RKO (cell line): Measurements from ENCODE around the gene CFD.
"Not testable (repeated sequence)": the region's sequence is repeated elsewhere in the genome, so short reads cannot be mapped to it uniquely, and the experiment has no call there.

Source experiments
- DNase-seq: peaks from one replicate; pipeline ENCODE4 v3.0.0-alpha.2; 2016; ENCODE audit warnings: low spot score

The CFD gene

DNA sequence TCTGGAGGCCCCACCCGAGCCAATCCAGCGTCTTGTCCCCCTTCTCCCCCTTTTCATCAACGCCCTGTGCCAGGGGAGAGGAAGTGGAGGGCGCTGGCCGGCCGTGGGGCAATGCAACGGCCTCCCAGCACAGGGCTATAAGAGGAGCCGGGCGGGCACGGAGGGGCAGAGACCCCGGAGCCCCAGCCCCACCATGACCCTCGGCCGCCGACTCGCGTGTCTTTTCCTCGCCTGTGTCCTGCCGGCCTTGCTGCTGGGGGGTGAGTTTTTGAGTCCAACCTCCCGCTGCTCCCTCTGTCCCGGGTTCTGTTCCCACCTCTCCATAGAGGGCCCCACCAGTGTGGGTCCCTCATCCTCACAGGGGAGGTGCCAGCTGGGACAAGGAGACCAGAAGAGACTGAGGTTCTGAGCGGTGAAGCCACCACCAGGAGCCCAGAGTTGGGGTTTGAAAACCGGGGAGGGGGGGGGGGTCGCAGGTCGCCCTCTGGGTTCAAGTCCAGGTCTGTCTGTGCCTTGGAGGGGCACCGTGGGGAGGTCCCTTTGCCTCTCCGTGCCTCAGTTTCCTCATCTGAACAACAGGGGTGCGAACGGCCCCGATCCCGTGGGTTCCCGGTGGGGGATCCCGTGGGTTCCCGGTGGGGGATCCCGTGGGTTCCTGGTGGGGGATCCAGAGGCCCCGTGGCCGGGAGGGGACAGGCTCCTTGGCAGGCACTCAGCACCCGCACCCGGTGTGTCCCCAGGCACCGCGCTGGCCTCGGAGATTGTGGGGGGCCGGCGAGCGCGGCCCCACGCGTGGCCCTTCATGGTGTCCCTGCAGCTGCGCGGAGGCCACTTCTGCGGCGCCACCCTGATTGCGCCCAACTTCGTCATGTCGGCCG lies 7.1 kb upstream of the CFD start, which contains the start of gene ELANE:
TSS of gene ELANE (plus strand) at position 168 of the 878 bp plus-strand sequence. CDS start at position 194, 26 bp downstream.
- DNase-seq: no peak

GRCh38 chr19:853014-853585 lies 6.4 kb upstream of the CFD start:
- no peak for DNase-seq

DNA sequence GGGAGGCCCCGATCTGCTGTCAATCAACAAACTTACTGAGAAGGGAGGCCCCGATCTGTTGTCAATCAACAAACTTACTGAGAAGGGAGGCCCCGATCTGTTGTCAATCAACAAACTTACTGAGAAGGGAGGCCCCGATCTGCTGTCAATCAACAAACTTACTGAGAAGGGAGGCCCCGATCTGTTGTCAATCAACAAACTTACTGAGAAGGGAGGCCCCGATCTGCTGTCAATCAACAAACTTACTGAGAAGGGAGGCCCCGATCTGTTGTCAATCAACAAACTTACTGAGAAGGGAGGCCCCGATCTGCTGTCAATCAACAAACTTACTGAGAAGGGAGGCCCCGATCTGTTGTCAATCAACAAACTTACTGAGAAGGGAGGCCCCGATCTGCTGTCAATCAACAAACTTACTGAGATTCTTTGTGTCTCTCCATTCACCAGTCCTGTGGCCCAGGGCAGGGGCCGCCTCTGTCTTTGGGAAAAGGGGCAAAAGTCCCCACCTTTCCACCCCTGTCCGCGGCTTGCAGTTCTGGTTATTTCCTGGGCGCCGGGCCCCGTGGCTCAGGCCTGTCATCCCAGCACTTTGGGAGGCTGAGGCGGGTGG lies 5.7 kb upstream of the CFD start:
- not testable (repeated sequence) for DNase-seq

DNA sequence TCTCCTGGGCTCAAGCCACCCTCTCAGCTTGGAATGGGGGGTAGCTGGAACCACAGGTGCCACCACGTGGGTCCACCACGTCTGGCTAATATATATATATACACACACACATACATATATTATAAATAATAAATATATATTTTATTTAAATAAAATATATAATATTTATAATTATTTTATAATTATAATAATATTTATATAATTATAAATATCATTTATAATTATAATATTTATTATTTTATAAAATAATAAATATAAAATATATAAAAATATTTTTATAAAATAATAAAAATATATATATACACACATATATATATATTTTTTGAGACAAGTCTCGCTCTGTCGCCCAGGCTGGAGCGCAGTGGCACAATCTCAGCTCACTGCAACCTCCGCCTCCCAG lies 4.9 kb upstream of the CFD start:
- DNase-seq: no peak

GRCh38 chr19:855142-855541 lies 4.3 kb upstream of the CFD start:
- no peak for DNase-seq

DNA sequence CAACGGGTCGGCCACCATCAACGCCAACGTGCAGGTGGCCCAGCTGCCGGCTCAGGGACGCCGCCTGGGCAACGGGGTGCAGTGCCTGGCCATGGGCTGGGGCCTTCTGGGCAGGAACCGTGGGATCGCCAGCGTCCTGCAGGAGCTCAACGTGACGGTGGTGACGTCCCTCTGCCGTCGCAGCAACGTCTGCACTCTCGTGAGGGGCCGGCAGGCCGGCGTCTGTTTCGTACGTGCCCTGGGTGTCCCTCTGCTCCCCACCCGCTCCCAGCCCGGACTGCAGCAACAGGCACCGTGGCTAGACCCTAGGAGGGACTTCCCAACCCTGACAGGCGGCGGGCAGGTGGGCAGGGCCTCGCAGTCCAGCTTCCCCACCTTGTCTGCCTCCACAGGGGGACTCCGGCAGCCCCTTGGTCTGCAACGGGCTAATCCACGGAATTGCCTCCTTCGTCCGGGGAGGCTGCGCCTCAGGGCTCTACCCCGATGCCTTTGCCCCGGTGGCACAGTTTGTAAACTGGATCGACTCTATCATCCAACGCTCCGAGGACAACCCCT lies 3.8 kb upstream of the CFD start:
- no peak for DNase-seq

- DNase-seq: no peak
Observed at GRCh38 chr19:858284-858683, 1.2 kb upstream of the CFD start.

- DNase-seq: no peak
Observed at GRCh38 chr19:861141-861755, 1.8 kb downstream of the CFD start.

DNA sequence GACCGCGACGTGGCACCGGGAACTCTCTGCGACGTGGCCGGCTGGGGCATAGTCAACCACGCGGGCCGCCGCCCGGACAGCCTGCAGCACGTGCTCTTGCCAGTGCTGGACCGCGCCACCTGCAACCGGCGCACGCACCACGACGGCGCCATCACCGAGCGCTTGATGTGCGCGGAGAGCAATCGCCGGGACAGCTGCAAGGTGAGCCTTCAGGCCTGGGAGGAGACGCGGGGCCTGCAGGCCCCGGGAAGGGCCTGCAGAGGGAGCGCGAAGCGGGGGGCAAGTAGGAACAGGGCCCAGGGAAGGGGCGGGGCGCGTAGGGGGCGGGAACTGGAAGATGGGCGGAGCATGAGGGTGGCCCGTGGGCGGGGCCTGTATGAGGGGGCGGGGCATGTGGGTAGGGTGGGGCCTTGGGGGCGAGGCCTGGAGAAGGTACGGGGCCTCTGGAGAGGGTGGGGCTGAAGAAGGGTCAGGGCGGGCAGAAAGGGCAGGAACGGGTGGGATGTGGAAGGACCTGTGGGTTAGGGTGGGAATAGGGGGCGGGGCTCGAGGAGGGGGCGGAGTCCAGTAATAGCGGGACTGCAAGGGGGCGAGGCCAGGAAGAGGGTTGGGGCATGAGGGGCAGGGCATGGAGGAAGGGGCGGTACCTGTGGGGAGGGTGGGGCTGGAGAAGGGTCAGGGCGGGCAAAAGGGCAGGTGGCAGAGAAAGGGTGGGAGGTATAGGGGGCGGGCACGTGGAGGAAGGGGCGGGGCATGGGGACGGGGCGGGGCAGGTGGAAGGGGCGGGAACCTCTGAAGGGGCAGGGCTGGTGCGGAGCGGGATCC lies 2.5 kb downstream of the CFD start:
- DNase-seq: no peak

DNA sequence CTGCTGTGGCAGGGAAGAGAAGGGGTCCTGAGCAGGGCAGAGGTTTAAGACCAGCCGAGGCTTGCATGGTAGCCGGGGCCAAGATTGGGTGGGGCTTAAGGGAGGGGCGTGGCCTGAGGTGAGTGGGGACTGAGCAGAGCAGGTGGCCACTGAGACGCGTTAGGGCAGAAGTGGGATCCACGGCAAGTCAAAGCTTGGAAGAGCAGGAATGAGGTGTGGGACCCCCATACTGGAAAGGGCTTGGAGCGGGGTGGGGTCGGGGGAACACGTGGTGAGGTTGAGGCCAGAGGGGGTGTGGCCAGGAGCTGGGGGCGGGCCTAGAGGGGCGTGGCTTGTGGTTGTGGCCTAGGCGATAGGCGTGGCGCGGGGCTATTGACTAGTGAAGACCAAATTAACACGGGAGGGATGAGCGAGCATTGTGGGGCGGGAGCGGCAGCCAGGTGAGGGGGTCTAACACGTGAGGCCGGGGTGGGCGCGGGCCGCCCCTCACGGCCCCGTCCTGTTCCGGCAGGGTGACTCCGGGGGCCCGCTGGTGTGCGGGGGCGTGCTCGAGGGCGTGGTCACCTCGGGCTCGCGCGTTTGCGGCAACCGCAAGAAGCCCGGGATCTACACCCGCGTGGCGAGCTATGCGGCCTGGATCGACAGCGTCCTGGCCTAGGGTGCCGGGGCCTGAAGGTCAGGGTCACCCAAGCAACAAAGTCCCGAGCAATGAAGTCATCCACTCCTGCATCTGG lies 3.3 kb downstream of the CFD start:
- no peak for DNase-seq

- DNase-seq: no peak
Observed at GRCh38 chr19:863315-863620, 3.8 kb downstream of the CFD start.

- no peak for DNase-seq
Observed at GRCh38 chr19:866769-867300, 7.4 kb downstream of the CFD start.

DNA sequence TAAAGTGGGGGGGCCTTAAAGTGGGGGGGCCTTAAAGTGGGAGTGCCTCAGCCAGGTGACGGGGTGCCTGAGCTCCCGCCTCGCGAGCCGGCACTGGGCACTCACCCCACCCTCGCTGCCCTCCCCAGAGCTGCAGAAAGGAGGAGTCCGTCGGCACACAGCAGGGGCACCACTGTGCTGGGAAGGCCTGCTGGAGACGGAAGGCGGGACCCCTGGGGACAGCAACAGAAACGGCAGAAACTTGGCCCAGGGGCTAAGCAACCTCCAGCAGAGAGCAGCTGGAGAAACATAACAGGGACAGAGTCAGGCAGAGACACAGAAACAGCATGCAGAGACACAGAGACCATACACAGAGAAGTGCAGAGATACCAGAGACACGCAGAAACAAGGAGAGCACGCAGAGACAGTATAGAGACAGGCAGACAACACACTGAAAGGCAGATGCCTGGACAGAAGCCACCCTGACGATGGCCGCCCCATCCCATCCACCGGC lies 7.9 kb downstream of the CFD start:
- DNase-seq: no peak

GRCh38 chr19:867855-868457 lies 8.5 kb downstream of the CFD start:
- no peak for DNase-seq

GRCh38 chr19:868458-869244 lies 9.2 kb downstream of the CFD start:
- no peak for DNase-seq

- DNase-seq: peak; percentile 75
Observed at GRCh38 chr19:869245-870177, 10.0 kb downstream of the CFD start.

GRCh38 chr19:870314-870713 lies 10.8 kb downstream of the CFD start:
- no peak for DNase-seq

GRCh38 chr19:870963-871401 lies 11.5 kb downstream of the CFD start:
- no peak for DNase-seq
